GM20000 (cell line): ENCODE results near the gene BRSK1.
"Not testable (repeated sequence)": the region's sequence is repeated elsewhere in the genome, so short reads cannot be mapped to it uniquely, and the experiment has no call there.

Source experiments
- DNase-seq: peaks from one replicate; pipeline ENCODE4 v3.0.0; 2012; ENCODE audit warnings: low spot score
- TF ChIP-seq, protein P1 (sequence below): IDR thresholded peaks from 2 replicates; pipeline ENCODE4 v1.5.1; 2012; ENCODE audit warnings: mild to moderate bottlenecking, control low read depth; ENCODE audit errors: extremely low read depth, missing control alignments

BRSK1 gene

DNA sequence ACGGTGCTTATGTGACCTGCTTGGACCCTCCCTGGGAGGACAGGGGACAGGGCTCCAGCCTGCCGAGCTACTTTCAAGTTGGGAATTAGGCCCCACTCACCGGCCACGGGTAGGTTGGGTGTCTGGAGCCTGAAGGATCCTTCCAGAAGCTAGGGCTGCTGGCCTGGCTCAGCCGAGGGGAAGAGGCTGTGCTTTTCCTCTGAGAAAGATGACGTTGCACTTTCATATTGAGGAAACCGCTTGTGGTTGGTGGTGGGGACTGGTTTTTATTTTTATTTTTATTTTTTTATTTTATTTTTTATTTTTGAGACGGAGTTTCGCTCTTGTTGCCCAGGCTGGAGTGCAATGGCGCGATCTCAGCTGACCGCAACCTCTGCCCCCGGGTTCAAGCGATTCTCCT, 41.4 kb downstream of the BRSK1 start, which contains the start of gene TMEM150B:
Gene TMEM150B (minus strand): TSS at position 170 of the 400 bp plus-strand sequence. CDS start 4,305 bp downstream, outside the sequence.
- no peak for DNase-seq
- TF ChIP-seq, protein P1, sequence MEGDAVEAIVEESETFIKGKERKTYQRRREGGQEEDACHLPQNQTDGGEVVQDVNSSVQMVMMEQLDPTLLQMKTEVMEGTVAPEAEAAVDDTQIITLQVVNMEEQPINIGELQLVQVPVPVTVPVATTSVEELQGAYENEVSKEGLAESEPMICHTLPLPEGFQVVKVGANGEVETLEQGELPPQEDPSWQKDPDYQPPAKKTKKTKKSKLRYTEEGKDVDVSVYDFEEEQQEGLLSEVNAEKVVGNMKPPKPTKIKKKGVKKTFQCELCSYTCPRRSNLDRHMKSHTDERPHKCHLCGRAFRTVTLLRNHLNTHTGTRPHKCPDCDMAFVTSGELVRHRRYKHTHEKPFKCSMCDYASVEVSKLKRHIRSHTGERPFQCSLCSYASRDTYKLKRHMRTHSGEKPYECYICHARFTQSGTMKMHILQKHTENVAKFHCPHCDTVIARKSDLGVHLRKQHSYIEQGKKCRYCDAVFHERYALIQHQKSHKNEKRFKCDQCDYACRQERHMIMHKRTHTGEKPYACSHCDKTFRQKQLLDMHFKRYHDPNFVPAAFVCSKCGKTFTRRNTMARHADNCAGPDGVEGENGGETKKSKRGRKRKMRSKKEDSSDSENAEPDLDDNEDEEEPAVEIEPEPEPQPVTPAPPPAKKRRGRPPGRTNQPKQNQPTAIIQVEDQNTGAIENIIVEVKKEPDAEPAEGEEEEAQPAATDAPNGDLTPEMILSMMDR, result no peak

DNA sequence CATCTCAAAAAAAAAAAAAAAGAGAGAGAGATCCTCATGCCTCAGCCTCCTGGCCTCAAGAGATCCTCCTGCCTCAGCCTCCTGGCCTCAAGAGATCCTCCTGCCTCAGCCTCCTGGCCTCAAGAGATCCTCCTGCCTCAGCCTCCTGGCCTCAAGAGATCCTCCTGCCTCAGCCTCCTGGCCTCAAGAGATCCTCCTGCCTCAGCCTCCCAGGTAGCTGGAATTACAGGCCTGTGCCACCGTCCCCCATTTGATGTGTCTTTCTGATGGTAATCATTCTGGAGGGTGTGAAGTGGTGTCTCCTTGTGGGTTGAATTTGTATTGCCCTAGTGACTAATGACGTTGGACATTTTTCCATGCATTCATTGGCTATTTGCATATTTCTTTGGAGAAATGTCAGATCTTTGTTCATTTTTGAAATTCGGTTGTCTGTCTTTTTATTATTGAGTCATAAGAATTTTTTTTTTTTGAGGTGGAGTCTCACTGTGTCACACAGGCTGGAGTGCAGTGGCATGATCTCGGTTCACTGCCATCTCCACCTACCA, 45.0 kb downstream of the BRSK1 start:
- not testable (repeated sequence) for DNase-seq

DNA sequence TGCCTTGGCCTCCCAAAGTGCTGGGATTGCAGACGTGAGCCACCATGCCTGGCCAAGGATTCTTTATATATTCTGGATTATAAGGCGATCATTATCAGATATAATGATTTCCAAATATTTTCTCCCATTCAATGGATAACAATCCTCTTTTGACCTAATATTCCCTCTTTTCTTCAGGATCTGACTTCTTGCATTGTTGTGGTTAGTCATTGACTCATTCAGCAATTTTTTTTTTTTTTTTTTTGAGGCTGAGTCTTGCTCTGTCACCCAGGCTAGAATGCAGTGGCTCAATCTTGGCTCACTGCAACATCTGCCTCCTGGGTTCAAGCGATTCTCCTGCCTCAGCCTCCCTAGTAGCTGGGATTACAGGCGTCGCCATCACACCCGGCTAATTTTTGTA, 46.0 kb downstream of the BRSK1 start:
- not testable (repeated sequence) for DNase-seq

DNA sequence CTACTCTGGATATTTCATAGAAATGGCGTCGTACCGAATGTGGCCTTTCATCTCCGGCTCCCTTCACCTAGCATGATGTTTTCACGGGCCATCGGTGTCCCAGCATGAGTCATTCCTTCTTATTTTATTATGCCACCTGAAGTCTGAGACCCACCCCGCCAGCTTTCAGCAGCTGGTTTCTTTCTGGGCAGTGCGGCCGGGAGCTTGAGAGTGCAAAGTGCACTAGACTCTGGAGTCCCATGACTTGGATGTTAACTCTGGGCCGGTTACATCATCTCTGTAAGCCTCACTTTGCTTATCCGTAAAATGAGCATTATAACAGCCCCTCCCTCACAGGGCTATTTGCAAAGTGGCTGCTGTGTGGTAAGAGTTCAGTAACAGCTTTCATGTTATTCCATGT, 50.1 kb downstream of the BRSK1 start:
- TF ChIP-seq, protein P1, result no peak
- DNase-seq, result no peak

DNA sequence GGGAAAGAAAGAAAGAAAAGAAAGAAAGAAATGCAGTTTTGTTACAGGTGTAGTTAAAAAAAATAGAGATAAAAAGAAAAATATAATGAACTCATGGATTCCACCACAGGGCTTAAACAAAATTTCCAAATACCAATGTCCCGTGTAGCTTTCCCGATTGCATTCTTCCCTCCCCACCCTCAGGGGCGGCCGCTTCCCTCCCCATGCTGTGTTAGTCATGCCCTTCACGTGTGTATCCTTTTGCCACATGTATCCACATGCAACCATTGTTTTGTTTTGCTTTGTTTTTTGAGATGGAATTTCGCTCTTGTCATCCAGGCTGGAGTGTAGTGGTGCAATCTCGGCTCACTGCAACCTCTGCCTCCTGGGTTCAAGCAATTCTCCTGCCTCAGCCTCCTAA, 52.3 kb downstream of the BRSK1 start:
- no peak for DNase-seq
- TF ChIP-seq, protein P1, result no peak

DNA sequence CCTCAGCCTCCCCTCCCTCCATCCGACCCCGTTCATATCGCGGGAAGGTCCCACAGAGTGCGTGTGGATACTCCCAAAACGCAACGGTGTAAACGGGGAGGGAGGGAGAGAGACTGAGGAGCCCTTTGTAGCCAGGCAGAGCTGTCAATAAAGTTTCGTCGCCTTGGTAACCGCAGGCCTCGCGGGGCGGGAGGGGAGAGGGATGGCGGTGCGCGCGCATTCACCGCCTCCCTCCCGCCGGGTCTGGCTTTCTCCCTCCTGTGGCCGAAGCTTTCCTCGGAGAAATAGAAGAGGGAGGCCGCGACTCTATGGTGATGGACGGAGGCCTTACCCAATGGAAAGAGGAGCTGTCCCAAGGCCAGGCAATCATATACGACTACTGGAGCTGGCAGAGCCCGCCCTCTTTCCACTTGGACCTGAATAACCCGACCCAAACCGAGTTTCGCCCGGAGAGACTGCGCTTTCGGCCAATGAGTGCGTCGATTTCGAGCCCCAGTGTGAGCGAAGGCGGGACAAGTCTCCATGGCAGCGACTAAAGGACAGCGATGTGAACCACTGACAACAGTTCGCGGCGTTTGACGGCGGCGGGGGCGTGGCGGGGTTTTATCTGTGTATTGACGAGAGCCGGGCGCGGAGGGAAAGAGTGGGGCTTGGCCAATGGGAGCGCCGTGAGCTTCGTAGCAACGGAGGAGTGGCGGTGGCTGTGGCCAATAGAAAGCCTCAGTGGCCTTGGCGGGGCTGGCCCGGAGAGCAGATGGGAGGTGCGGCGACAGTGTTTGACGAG, 55.5 kb downstream of the BRSK1 start, which contains the start of gene KMT5C:
Gene KMT5C (plus strand): TSS at position 772 of the 784 bp plus-strand sequence. CDS start 2,061 bp downstream, outside the sequence.
- DNase-seq, result peak; percentile 99

DNA sequence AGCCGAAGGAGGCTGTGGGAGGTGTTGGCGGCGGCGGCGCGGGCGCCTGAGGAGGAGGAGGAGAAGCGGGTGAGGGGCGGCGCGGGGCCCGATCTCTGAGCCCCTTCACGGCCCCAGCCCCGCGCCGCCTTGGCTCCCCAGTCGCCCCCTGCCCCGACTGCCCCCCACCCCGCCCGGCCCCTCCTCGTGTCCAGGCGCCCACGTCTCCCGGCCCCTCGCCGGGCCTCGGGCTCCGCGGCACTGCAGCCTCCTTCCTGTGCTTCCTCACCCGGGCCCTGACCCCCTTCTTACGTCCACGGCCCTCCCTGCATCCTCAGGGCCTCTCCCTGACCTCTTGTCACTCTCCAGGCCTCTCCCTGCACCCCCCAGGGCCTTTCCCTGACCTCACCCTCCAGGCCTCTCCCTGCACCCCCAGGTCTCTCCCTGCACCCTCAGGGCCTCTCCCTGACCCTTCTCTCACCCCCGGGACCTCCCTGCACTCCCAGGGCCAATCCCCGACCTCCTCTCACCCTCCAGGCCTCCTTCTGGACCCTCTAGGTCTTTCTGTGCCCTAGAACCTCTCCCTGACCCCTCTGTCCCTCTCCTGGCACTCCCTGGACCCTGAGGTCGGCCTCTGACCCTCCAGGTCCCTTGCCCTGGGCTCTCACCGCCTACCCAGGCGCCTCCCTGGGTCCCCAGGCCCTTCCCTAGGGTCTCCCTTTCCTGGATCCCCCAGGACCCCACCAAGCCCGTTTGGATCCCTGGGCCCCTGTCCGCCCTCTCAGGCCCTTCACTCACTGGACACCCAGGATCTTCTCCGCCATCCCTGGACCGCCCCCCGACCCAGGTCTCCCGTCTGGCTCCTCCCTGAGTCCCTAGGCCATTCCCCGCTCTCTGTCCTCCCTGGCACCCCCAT, 56.3 kb downstream of the BRSK1 start:
- TF ChIP-seq, protein P1, result no peak
- DNase-seq, result no peak

More for the DNA sequence above, 55.5 kb downstream of the BRSK1 start, which contains the start of gene KMT5C:
- TF ChIP-seq, protein P1, result no peak

DNA sequence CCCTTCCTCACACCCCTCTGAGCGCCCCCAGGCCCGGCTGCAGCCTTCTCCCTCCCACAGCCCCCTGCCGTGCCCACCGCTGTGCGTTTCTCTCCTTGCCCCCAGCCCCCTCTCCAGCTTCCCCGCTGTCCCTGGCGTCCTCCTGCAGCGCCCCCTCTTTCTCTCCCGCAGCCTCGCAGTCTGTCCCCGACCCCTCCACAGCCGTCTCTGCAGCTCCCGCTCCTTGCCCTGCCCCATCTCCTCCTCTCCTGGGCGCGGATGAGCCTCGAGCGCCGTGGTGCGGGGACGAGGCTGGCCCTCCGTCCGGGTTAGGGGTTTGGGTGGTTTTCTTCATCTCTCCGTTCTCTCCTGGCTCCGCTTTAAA, 57.0 kb downstream of the BRSK1 start:
- DNase-seq, result no peak
- TF ChIP-seq, protein P1, result no peak
